Gastrocnemius medialis (tissue), 4 donors: Measurements from ENCODE around the gene STAT6. TPM values are rescaled to one million over a fixed set of nuclear protein-coding genes. Genes with fewer than 3 reads are reported as not detected.
"Not testable (repeated sequence)": the region's sequence is repeated elsewhere in the genome, so short reads cannot be mapped to it uniquely, and the experiment has no call there.

ENCODE experiments used
- ATAC-seq, 2 donors: fragments of 150-250 bp; one replicate each; pipeline ENCODE4 v1.9.1; 2016
- DNase-seq, 2 donors: peaks; one replicate each; pipeline ENCODE4 v3.0.0-alpha.2; 2019
- H3K27ac ChIP-seq, 4 donors: fragments of 200-600 bp; sonication (generic); 1 replicate in 1 of 4; 2 replicates in 3 of 4; pipeline ENCODE4 v1.5.1; 2016 to 2018; ENCODE audit warnings: mild to moderate bottlenecking in 2 of 4, moderate library complexity in 1 of 4
- H3K27me3 ChIP-seq, 3 donors: fragments of 200-600 bp; sonication (generic) in 2 of 3; 1 replicate in 1 of 3; 2 replicates in 2 of 3; pipeline versions ENCODE4 v1.5.1 to v1.6.0; 2016 to 2019; ENCODE audit warnings: mild to moderate bottlenecking in 1 of 3, moderate library complexity in 1 of 3
- H3K36me3 ChIP-seq, 2 donors: fragments of 200-600 bp; sonication (generic) in 1 of 2; one replicate each; pipeline ENCODE4 v1.5.1; 2017 to 2018
- H3K4me1 ChIP-seq, 2 donors: fragments of 200-600 bp; sonication (generic) in 1 of 2; one replicate each; pipeline ENCODE4 v1.5.1; 2016 to 2017; ENCODE audit warnings: mild to moderate bottlenecking in 2 of 2
- H3K4me3 ChIP-seq, 4 donors: fragments of 200-600 bp; sonication (generic) in 3 of 4; 1 replicate in 1 of 4; 2 replicates in 3 of 4; pipeline ENCODE4 v1.5.1; 2016 to 2019; ENCODE audit warnings: mild to moderate bottlenecking in 2 of 4
- H3K9me3 ChIP-seq, 3 donors: fragments of 200-600 bp; sonication (generic) in 2 of 3; 1 replicate in 1 of 3; 2 replicates in 2 of 3; pipeline ENCODE4 v1.5.1; 2016 to 2019
- CTCF ChIP-seq, 5 experiments: fragments of 450-650 bp in 3 of 5; fragments of 200-600 bp in 2 of 5; sonication (generic) in 2 of 5; IDR thresholded peaks in 4 of 5; conservative IDR thresholded peaks in 1 of 5; 1 replicate in 4 of 5; 2 replicates in 1 of 5; pipeline ENCODE4 v1.5.1; 2016 to 2019; ENCODE audit warnings: antibody characterized with exemption in 5 of 5, mild to moderate bottlenecking in 3 of 5, moderate library complexity in 3 of 5
- POLR2A ChIP-seq, 2 donors: fragments of 450-650 bp; IDR thresholded peaks; one replicate each; pipeline ENCODE4 v1.6.1; 2017; ENCODE audit warnings: antibody characterized with exemption in 2 of 2, mild to moderate bottlenecking in 2 of 2, moderate library complexity in 2 of 2
- in situ Hi-C, 4 donors: fragments of 200-750 bp; cut with MboI; loops; one replicate each; pipeline versions ENCODE4 v1.15.0 to v1.8.0; 2017; ENCODE audit warnings: low sequenced_read_pairs in 4 of 4
- intact Hi-C: fragments of 100-400 bp; cut with DNase I; formaldehyde crosslinking; loops from one replicate; pipeline ENCODE4 v1.15.1; 2023; ENCODE audit warnings: low total_unique reads
- total RNA-seq, 4 donors: library from RNA; depleted of rRNA; stranded (reverse); fragments of >200 nt; gene quantifications; one replicate each; pipeline versions ENCODE4 v1.1.0 to v1.2.3, GENCODE V29; 2016

The STAT6 gene
- total RNA-seq, 4 donors from 2014 or later: 12.5 to 17.4 (median 14.4) TPM

GRCh38 chr12:57057067-57057751 is 54.0 kb downstream of the STAT6 start:
- Histone ChIP-seq H3K27me3 (no peaks in the 10 kb centered on the region), H3K27ac (no peak overlapping the region), H3K4me1 (no peaks in the 10 kb centered on the region), H3K36me3 (peaks cover 0 to 26% of the 10 kb centered on the region in 2 donors), H3K9me3 (no peaks in the 10 kb centered on the region), H3K4me3 (no peak overlapping the region)
- intact Hi-C loops (no loop called here), in situ Hi-C loops (no loop called here)
- TF ChIP-seq CTCF (IDR thresholded peaks at IDR 0.05 in 4 of 5, conservative IDR thresholded peaks at IDR 0.05 in 1 of 5) (no peak), POLR2A (IDR thresholded peaks at IDR 0.05) (no peak)
- no peak for ATAC-seq
- no peak for DNase-seq

- in situ Hi-C loops (no loop called here), intact Hi-C loops (no loop called here)
- no peak for TF ChIP-seq CTCF (IDR thresholded peaks at IDR 0.05 in 4 of 5, conservative IDR thresholded peaks at IDR 0.05 in 1 of 5)
- TF ChIP-seq POLR2A (IDR thresholded peaks at IDR 0.05): no peak
- no peak overlapping the region for H3K27ac ChIP-seq
- H3K9me3 ChIP-seq: no peaks in the 10 kb centered on the region
- no peak overlapping the region for H3K4me3 ChIP-seq
- no peaks in the 10 kb centered on the region for H3K4me1 ChIP-seq
- DNase-seq (no peak), ATAC-seq (no peak)
- H3K27me3 ChIP-seq: no peaks in the 10 kb centered on the region
- peaks cover 0 to 26% of the 10 kb centered on the region in 2 donors for H3K36me3 ChIP-seq
Measured at GRCh38 chr12:57055824-57056223, 55.3 kb downstream of the STAT6 start.

GRCh38 chr12:57053901-57054300 is 57.3 kb downstream of the STAT6 start:
- intact Hi-C loops, H3K27me3 ChIP-seq, H3K4me3 ChIP-seq, in situ Hi-C loops, ATAC-seq, H3K36me3 ChIP-seq, DNase-seq, H3K27ac ChIP-seq, H3K4me1 ChIP-seq, H3K9me3 ChIP-seq: not testable (repeated sequence)

- DNase-seq, H3K27me3 ChIP-seq, H3K4me1 ChIP-seq, H3K4me3 ChIP-seq, in situ Hi-C loops, intact Hi-C loops, H3K9me3 ChIP-seq, ATAC-seq, H3K36me3 ChIP-seq, H3K27ac ChIP-seq: not testable (repeated sequence)
Measured at GRCh38 chr12:57053146-57053545, 58.0 kb downstream of the STAT6 start.

- Histone ChIP-seq H3K9me3 (no peaks in the 10 kb centered on the region), H3K4me3 (no peak overlapping the region), H3K36me3 (no peaks in the 10 kb centered on the region), H3K27me3 (peaks cover 0 to 8% (median 4%) of the 10 kb centered on the region in 3 donors), H3K4me1 (no peaks in the 10 kb centered on the region), H3K27ac (no peak overlapping the region)
- ATAC-seq (no peak), DNase-seq (no peak)
- intact Hi-C loops: no loop called here
- in situ Hi-C loops: no loop called here
- TF ChIP-seq POLR2A (IDR thresholded peaks at IDR 0.05): no peak
- TF ChIP-seq CTCF (IDR thresholded peaks at IDR 0.05 in 4 of 5, conservative IDR thresholded peaks at IDR 0.05 in 1 of 5): no peak
Measured at GRCh38 chr12:57051011-57051410, 60.2 kb downstream of the STAT6 start.

GRCh38 chr12:57049890-57050289 is 61.3 kb downstream of the STAT6 start, which contains the start of gene MYO1A:
Gene MYO1A (minus strand): TSS chr12:57050129. CDS start chr12:57048323, 1,806 bp downstream.
- no peak for TF ChIP-seq POLR2A (IDR thresholded peaks at IDR 0.05)
- TF ChIP-seq CTCF (IDR thresholded peaks at IDR 0.05 in 4 of 5, conservative IDR thresholded peaks at IDR 0.05 in 1 of 5): no peak
- no peaks in the 10 kb centered on the region for H3K9me3 ChIP-seq
- no peak within 1 kb of the TSS for H3K27ac ChIP-seq
- in situ Hi-C loops (no loop called here), intact Hi-C loops (no loop called here)
- DNase-seq (no peak), ATAC-seq (no peak)
- H3K4me1 ChIP-seq: no peaks in the 10 kb centered on the region
- no peak within 1 kb of the TSS for H3K4me3 ChIP-seq
- peaks cover 0 to 16% (median 4%) of the 10 kb centered on the region in 3 donors for H3K27me3 ChIP-seq
- no peaks in the 10 kb centered on the region for H3K36me3 ChIP-seq
